Heart left ventricle (tissue), 16 donors: ENCODE data around the gene HDAC7. TPM values are rescaled to one million over a fixed set of nuclear protein-coding genes. Genes with fewer than 3 reads are reported as not detected.

Experiments
- ATAC-seq, 4 donors: fragments of 200-7000 bp; cut with Tn5 transposase; one replicate each; pipeline ENCODE4 v1.9.1; 2020 to 2022; ENCODE audit warnings: moderate library complexity in 4 of 4, mild to moderate bottlenecking in 3 of 4, moderate number of reproducible peaks in 1 of 4
- DNase-seq, 5 donors: peaks; one replicate each; pipeline ENCODE4 v3.0.0-alpha.2; 2020
- H3K27ac ChIP-seq, 12 donors: fragments of 200-600 bp; sonication (generic) in 4 of 12; one replicate each; pipeline versions ENCODE4 v1.5.0 to v1.8.0; 2016 to 2022; ENCODE audit warnings: mild to moderate bottlenecking in 2 of 12
- H3K27me3 ChIP-seq, 9 donors: fragments of 200-600 bp; sonication (generic) in 2 of 9; one replicate each; pipeline versions ENCODE4 v1.5.1 to v1.8.0; 2016 to 2022; ENCODE audit warnings: mild to moderate bottlenecking in 3 of 9
- H3K36me3 ChIP-seq, 9 donors: fragments of 200-600 bp; sonication (generic) in 2 of 9; one replicate each; pipeline versions ENCODE4 v1.5.0 to v1.8.0; 2018 to 2022; ENCODE audit warnings: mild to moderate bottlenecking in 2 of 9
- H3K4me1 ChIP-seq, 12 donors: fragments of 200-600 bp; sonication (generic) in 4 of 12; one replicate each; pipeline versions ENCODE4 v1.5.0 to v1.8.0; 2016 to 2022; ENCODE audit warnings: mild to moderate bottlenecking in 3 of 12
- H3K4me3 ChIP-seq, 12 donors: fragments of 200-600 bp; sonication (generic) in 4 of 12; one replicate each; pipeline versions ENCODE4 v1.5.0 to v1.8.0; 2017 to 2022; ENCODE audit warnings: mild to moderate bottlenecking in 9 of 12, moderate library complexity in 4 of 12
- H3K9me3 ChIP-seq, 12 donors: fragments of 200-600 bp; sonication (generic) in 4 of 12; one replicate each; pipeline versions ENCODE4 v1.5.0 to v1.8.0; 2016 to 2022; ENCODE audit warnings: mild to moderate bottlenecking in 1 of 12
- POLR2A ChIP-seq, 2 donors: fragments of 450-650 bp; IDR thresholded peaks; one replicate each; pipeline ENCODE4 v1.6.1; 2017; ENCODE audit warnings: antibody characterized with exemption in 2 of 2, mild to moderate bottlenecking in 2 of 2, moderate library complexity in 2 of 2
- WGBS, 4 donors: extraction: QIAGEN DNeasy Blood & Tissue Kit in 2 of 4; methylation state at CpG; one replicate each; pipeline versions ENCODE4 v1.1.5 to v1.1.7; 2013 to 2018; 5-methylcytosine and 5-hydroxymethylcytosine counted together
- intact Hi-C, 10 donors: fragments of 100-400 bp; cut with DNase I; formaldehyde crosslinking; loops; one replicate each; pipeline versions ENCODE4 v1.11.1 to v1.14.2; 2022
- polyA plus RNA-seq, 2 donors: library from polyadenylated mRNA; stranded (reverse); fragments of 200-250 nt; gene quantifications; one replicate each; pipeline ENCODE4 v1.2.3, GENCODE V29; 2013
- total RNA-seq, 9 donors: library from RNA; depleted of rRNA in 2 of 9; stranded (reverse); fragments of >200 nt in 2 of 9; fragmentation: NEBNext Ultra II Directional in 3 of 9; extraction: Animal tissue kit (Norgen Biotek cat#: 25700) in 3 of 9; gene quantifications; one replicate each; pipeline versions ENCODE4 v1.1.0 to v1.2.4, GENCODE V29; 2016 to 2023
- TF ChIP-seq, protein P1 (sequence below), 12 donors: fragments of 200-600 bp; sonication (generic) in 4 of 12; IDR thresholded peaks; one replicate each; pipeline versions ENCODE4 v1.5.0 to v1.8.0; 2018 to 2022; ENCODE audit warnings: antibody characterized with exemption in 12 of 12, mild to moderate bottlenecking in 5 of 12
- donor health status: ischemic (EF 13 %, LVEDD 7.1; RV severe dilation, severe dysfunction).
- donor health status: healthy with polysubstance abuse.
- donor health status: DM: no; HTN: yes; CAD: no.
- donor health status: DM: no; HTN: no; CAD: no.
- donor health status: ischemic (EF 25% LVEDD 6.9; RV normal size, moderate dysfunction).
- donor health status: ischemic (EF 25% LVEDD 5.7; RV mildly dilated, moderate dysfunction).
- donor health status: healthy.
- donor health status: DM: yes; HTN: yes; CAD: no.
- donor health status: ischemic (EF 35%, LVEDD 5.7; RV mildly dilated, moderate dysfunction).
- donor health status: nonischemic (EF 11% LVEDD 7.7; RV severe dilation, severe dysfunction).
- donor health status: DM: yes; HTN: yes; CAD: no.
- donor health status: PGD.
- donor health status: ischemic (EF 29% LVEDD 5.4; RV normal size, mild dysfunction).
- donor health status: nonischemic (EF 23%, LVEDD 6.1; RV moderate dilation, normal function).

The HDAC7 gene
- total and polyA plus RNA-seq, 11 donors = 27.4 to 63.0 (median 39.3) TPM

DNA sequence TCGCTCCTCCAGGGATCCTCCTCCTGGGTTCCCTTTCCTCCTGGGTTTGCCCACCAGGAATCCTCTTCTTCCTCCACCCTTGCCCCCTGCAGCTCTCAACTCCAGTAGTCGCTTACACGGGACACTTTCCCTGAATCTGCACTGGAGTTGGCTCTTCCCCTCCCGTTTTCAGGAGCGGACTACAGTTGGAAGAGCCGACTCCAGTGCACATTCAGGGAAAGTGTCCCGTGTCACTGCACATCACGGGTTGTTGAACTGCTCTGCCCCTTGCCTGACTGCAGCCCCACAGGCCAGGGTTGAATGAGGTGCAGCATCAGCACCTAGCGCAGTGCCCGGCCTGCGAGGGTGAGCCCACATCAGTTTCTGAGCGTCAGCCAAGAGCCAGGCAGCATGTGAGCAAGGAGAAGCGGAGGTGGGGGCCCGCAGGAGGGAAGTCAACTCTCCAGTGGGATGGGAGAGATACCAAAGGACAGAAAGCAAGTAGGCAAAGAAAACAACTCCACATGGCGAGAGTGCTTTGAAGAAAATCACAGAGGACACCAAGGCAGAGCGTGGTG lies 74.1 kb downstream of the HDAC7 start:
- H3K9me3 ChIP-seq = no peaks in the 10 kb centered on the region
- no peak overlapping the region for H3K4me3 ChIP-seq
- peaks cover 4 to 37% (median 18%) of the 10 kb centered on the region in 12 donors for H3K4me1 ChIP-seq
- intact Hi-C loops = no loop called here
- ATAC-seq (peak in 2 of 4 donors; percentile 15 to 41), DNase-seq (peak in 2 of 5 donors; percentile 21 to 59)
- H3K36me3 ChIP-seq = peaks cover 0 to 46% (median 12%) of the 10 kb centered on the region in 9 donors
- TF ChIP-seq, protein P1, sequence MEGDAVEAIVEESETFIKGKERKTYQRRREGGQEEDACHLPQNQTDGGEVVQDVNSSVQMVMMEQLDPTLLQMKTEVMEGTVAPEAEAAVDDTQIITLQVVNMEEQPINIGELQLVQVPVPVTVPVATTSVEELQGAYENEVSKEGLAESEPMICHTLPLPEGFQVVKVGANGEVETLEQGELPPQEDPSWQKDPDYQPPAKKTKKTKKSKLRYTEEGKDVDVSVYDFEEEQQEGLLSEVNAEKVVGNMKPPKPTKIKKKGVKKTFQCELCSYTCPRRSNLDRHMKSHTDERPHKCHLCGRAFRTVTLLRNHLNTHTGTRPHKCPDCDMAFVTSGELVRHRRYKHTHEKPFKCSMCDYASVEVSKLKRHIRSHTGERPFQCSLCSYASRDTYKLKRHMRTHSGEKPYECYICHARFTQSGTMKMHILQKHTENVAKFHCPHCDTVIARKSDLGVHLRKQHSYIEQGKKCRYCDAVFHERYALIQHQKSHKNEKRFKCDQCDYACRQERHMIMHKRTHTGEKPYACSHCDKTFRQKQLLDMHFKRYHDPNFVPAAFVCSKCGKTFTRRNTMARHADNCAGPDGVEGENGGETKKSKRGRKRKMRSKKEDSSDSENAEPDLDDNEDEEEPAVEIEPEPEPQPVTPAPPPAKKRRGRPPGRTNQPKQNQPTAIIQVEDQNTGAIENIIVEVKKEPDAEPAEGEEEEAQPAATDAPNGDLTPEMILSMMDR (IDR thresholded peaks at IDR 0.05) = no peak
- no peak for TF ChIP-seq POLR2A (IDR thresholded peaks at IDR 0.05)
- 52 to 60% (median 58%) methylated on average over 16 of the region's 16 CpGs for WGBS, 4 donors
- no peaks in the 10 kb centered on the region for H3K27me3 ChIP-seq
- no peak overlapping the region for H3K27ac ChIP-seq

DNA sequence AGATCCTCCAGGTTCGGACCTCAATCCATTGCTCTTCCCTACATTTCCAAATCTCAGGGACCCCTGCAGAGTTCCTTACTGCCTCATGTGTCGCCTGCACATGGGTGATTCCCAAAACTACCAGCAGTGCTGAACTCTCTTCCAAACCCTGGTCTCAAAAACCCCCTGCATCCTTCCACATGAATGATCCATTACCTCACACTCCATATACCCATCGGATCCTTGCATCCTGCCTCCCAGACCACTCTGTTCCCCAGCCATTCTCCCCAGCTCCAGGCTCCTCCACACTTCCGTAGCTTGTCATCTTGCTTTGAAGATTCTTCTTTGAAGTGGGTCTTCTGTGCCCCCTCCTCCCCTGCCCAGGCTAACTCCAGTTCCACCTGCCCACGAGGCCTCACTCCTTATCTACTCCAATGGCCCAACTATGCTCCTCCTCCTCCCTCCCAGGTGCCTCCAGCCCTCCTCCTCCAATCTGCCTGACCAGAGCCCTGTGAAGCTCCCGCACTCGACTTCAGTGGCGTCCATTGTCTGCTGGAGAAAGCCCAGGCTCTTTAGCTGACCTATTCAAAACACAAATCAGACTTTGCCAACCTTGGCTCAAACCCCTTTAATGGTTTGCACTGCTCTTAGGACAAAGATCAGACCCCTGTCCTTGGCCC lies 74.8 kb downstream of the HDAC7 start:
- DNase-seq (peak in 2 of 5 donors; percentile 9 to 31), ATAC-seq (no peak)
- intact Hi-C loops = no loop called here
- H3K4me3 ChIP-seq = no peak overlapping the region
- H3K9me3 ChIP-seq = no peaks in the 10 kb centered on the region
- H3K27me3 ChIP-seq = no peaks in the 10 kb centered on the region
- H3K36me3 ChIP-seq = peaks cover 0 to 39% (median 12%) of the 10 kb centered on the region in 9 donors
- no peak for TF ChIP-seq POLR2A (IDR thresholded peaks at IDR 0.05)
- TF ChIP-seq, protein P1 (IDR thresholded peaks at IDR 0.05) = no peak
- WGBS, 4 donors = 77 to 85% (median 79%) methylated on average over 8 of the region's 8 CpGs
- H3K4me1 ChIP-seq = peaks cover 4 to 43% (median 23%) of the 10 kb centered on the region in 12 donors
- no peak overlapping the region for H3K27ac ChIP-seq

DNA sequence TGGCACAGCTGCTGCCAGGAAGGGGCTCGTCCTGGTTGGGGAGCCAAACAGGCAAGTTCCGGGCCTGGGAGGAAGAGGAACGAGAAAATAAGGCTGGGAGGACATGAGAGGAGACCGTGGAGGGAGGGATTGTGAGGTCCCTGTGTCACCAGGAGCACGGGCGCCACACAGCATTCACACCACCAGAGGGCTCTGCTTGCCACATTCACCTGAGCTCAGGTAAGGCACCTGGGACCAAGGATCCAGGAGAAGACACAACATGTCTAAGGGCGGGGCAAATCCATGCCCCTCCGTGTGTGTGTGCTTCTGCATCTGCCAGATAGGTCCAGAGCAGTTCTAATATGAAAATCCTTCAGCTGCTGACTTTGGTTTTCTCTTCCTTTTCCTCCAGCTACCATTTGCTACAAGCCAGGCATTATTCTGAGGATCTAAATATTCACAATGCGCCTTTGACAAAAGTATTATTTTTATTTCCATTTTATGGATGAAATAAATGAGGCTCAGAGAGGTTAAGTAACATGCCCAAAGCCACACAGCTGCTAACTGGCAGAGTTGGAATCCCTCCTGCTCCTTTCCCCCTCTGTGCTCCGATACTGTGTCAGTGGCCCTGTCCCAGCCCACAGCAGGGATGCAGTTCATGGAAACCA lies 75.6 kb downstream of the HDAC7 start:
- peaks cover 4 to 51% (median 29%) of the 10 kb centered on the region in 12 donors for H3K4me1 ChIP-seq
- ATAC-seq = no peak
- intact Hi-C loops = no loop called here
- 74 to 79% (median 77%) methylated on average over 10 of the region's 10 CpGs for WGBS, 4 donors
- H3K27ac ChIP-seq = no peak overlapping the region
- DNase-seq = peak in 1 of 5 donors; percentile 43
- H3K9me3 ChIP-seq = no peaks in the 10 kb centered on the region
- TF ChIP-seq POLR2A (IDR thresholded peaks at IDR 0.05) = no peak
- TF ChIP-seq, protein P1 (IDR thresholded peaks at IDR 0.05) = peak in 8 of 12 donors; percentile 15 to 36 (median 30)
- H3K4me3 ChIP-seq = no peak overlapping the region
- no peaks in the 10 kb centered on the region for H3K27me3 ChIP-seq
- H3K36me3 ChIP-seq = peaks cover 0 to 34% (median 7%) of the 10 kb centered on the region in 9 donors

DNA sequence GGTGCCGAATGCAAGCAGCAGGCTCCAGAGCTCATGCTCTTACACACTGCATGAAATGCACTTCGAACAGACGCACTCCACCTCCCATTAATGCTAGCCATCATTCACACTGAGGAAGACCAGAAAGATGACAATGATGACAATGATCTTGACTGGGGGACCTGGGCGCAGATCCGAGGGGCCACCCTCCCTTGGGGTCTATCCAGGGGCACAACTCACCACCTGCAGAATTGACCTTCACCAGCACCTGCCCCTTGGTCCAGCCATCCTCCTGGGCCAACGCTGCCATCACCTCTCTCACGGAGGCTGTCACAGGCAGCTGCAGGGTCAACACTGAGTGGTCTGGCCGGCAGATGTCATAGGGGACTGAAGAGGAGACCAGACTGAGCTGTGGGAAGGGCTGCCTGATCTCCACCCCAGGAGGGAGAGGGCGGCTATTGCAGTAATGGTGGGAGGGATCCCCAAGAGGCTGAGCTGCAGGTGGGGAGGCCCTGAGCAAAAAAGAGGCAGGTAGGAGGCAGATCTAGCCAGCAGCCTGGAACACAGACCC lies 76.3 kb downstream of the HDAC7 start:
- Histone ChIP-seq H3K4me1 (peaks cover 6 to 58% (median 30%) of the 10 kb centered on the region in 12 donors), H3K9me3 (no peaks in the 10 kb centered on the region), H3K27me3 (no peaks in the 10 kb centered on the region), H3K36me3 (peaks cover 0 to 26% (median 7%) of the 10 kb centered on the region in 9 donors), H3K4me3 (no peak overlapping the region), H3K27ac (no peak overlapping the region)
- intact Hi-C loops = no loop called here
- ATAC-seq (no peak), DNase-seq (peak in 1 of 5 donors; percentile 54)
- TF ChIP-seq, protein P1 (IDR thresholded peaks at IDR 0.05) = no peak
- TF ChIP-seq POLR2A (IDR thresholded peaks at IDR 0.05) = no peak
- 88 to 94% (median 91%) methylated on average over 6 to 9 of the region's 9 CpGs for WGBS, 4 donors
